Stomach smooth muscle (tissue), 2 donors: Measurements from ENCODE around the gene TMEM212.
"Not testable (repeated sequence)": the region's sequence is repeated elsewhere in the genome, so short reads cannot be mapped to it uniquely, and the experiment has no call there.

Experiments used
- H3K27ac ChIP-seq: one replicate; pipeline ENCODE4 v1.7.0; 2013; ENCODE audit warnings: mild to moderate bottlenecking, low read length, inconsistent platforms
- H3K27me3 ChIP-seq, 2 donors: one replicate each; pipeline ENCODE4 v1.7.0; 2013; ENCODE audit warnings: low read length in 2 of 2; ENCODE audit not compliant: insufficient read depth in 2 of 2, control insufficient read depth in 1 of 2
- H3K36me3 ChIP-seq, 2 donors: one replicate each; pipeline ENCODE4 v1.7.0; 2013; ENCODE audit warnings: low read length in 2 of 2; ENCODE audit not compliant: control insufficient read depth in 2 of 2, insufficient read depth in 2 of 2
- H3K4me1 ChIP-seq: one replicate; pipeline ENCODE4 v1.7.0; 2013; ENCODE audit warnings: low read length; ENCODE audit not compliant: control insufficient read depth, insufficient read depth
- H3K4me3 ChIP-seq, 2 donors: one replicate each; pipeline ENCODE4 v1.7.0; 2013; ENCODE audit warnings: low read length in 2 of 2
- H3K9ac ChIP-seq, 2 donors: one replicate each; pipeline ENCODE4 v1.7.0; 2013; ENCODE audit warnings: low read length in 2 of 2, mild to moderate bottlenecking in 1 of 2
- H3K9me3 ChIP-seq, 2 donors: one replicate each; pipeline ENCODE4 v1.7.0; 2013; ENCODE audit warnings: low read length in 2 of 2; ENCODE audit not compliant: control insufficient read depth in 2 of 2
- donor health status: healthy.
- donor health status: Pancreatic carcinoma.

The TMEM212 gene

GRCh38 chr3:171847133-171847532, 4.0 kb downstream of the TMEM212 start:
- no peak overlapping the region for H3K9ac ChIP-seq
- no peaks in the 10 kb centered on the region for H3K27me3 ChIP-seq
- H3K36me3 ChIP-seq: no peaks in the 10 kb centered on the region
- no peaks in the 10 kb centered on the region for H3K9me3 ChIP-seq
- H3K27ac ChIP-seq: no peak overlapping the region
- no peak overlapping the region for H3K4me3 ChIP-seq
- H3K4me1 ChIP-seq: no peaks in the 10 kb centered on the region

- H3K36me3 ChIP-seq: no peaks in the 10 kb centered on the region
Measured at GRCh38 chr3:171847595-171848259, 4.6 kb downstream of the TMEM212 start.

GRCh38 chr3:171849617-171850319, 6.6 kb downstream of the TMEM212 start:
- no peaks in the 10 kb centered on the region for H3K36me3 ChIP-seq
- peaks cover 0 to 3% of the 10 kb centered on the region in 2 donors for H3K9me3 ChIP-seq
- H3K27ac ChIP-seq: no peak overlapping the region
- H3K9ac ChIP-seq: no peak overlapping the region
- H3K27me3 ChIP-seq: no peaks in the 10 kb centered on the region
- no peaks in the 10 kb centered on the region for H3K4me1 ChIP-seq
- no peak overlapping the region for H3K4me3 ChIP-seq

More at GRCh38 chr3:171847595-171848259, 4.6 kb downstream of the TMEM212 start:
- Histone ChIP-seq H3K27me3 (no peaks in the 10 kb centered on the region), H3K9me3 (no peaks in the 10 kb centered on the region), H3K4me1 (no peaks in the 10 kb centered on the region), H3K27ac (no peak overlapping the region), H3K4me3 (no peak overlapping the region), H3K9ac (no peak overlapping the region)

- H3K9ac ChIP-seq: no peak overlapping the region
- H3K27ac ChIP-seq: no peak overlapping the region
- no peaks in the 10 kb centered on the region for H3K27me3 ChIP-seq
- no peaks in the 10 kb centered on the region for H3K36me3 ChIP-seq
- no peaks in the 10 kb centered on the region for H3K4me1 ChIP-seq
- no peak overlapping the region for H3K4me3 ChIP-seq
- H3K9me3 ChIP-seq: peaks cover 0 to 3% of the 10 kb centered on the region in 2 donors
Measured at GRCh38 chr3:171850320-171850959, 7.3 kb downstream of the TMEM212 start.

GRCh38 chr3:171850960-171851659, 8.0 kb downstream of the TMEM212 start:
- no peak overlapping the region for H3K27ac ChIP-seq
- no peak overlapping the region for H3K4me3 ChIP-seq
- H3K9ac ChIP-seq: no peak overlapping the region
- H3K4me1 ChIP-seq: no peaks in the 10 kb centered on the region
- H3K36me3 ChIP-seq: no peaks in the 10 kb centered on the region
- no peaks in the 10 kb centered on the region for H3K27me3 ChIP-seq
- peaks cover 0 to 3% of the 10 kb centered on the region in 2 donors for H3K9me3 ChIP-seq

GRCh38 chr3:171851660-171852058, 8.5 kb downstream of the TMEM212 start:
- Histone ChIP-seq H3K4me1 (no peaks in the 10 kb centered on the region), H3K27me3 (no peaks in the 10 kb centered on the region), H3K36me3 (no peaks in the 10 kb centered on the region), H3K27ac (no peak overlapping the region), H3K9me3 (peaks cover 0 to 3% of the 10 kb centered on the region in 2 donors), H3K4me3 (no peak overlapping the region), H3K9ac (no peak overlapping the region)

- no peaks in the 10 kb centered on the region for H3K36me3 ChIP-seq
- no peaks in the 10 kb centered on the region for H3K4me1 ChIP-seq
- no peak overlapping the region for H3K9ac ChIP-seq
- H3K27ac ChIP-seq: no peak overlapping the region
- H3K27me3 ChIP-seq: no peaks in the 10 kb centered on the region
- H3K9me3 ChIP-seq: peaks cover 0 to 3% of the 10 kb centered on the region in 2 donors
- H3K4me3 ChIP-seq: no peak overlapping the region
Measured at GRCh38 chr3:171854649-171855305, 11.6 kb downstream of the TMEM212 start.

GRCh38 chr3:171858770-171859169, 15.6 kb downstream of the TMEM212 start:
- H3K27me3 ChIP-seq, H3K27ac ChIP-seq, H3K9me3 ChIP-seq, H3K4me1 ChIP-seq, H3K36me3 ChIP-seq, H3K9ac ChIP-seq, H3K4me3 ChIP-seq: not testable (repeated sequence)

- Histone ChIP-seq H3K36me3 (no peaks in the 10 kb centered on the region), H3K27me3 (no peaks in the 10 kb centered on the region), H3K4me1 (peaks cover 2% of the 10 kb centered on the region), H3K27ac (no peak overlapping the region), H3K9ac (no peak overlapping the region), H3K9me3 (no peaks in the 10 kb centered on the region), H3K4me3 (peak overlapping the region in 1 of 2 donors; percentile 8)
Measured at GRCh38 chr3:171860830-171861535, 17.8 kb downstream of the TMEM212 start.

- H3K9me3 ChIP-seq: no peaks in the 10 kb centered on the region
- H3K4me1 ChIP-seq: peaks cover 2% of the 10 kb centered on the region
- H3K9ac ChIP-seq: no peak overlapping the region
- H3K4me3 ChIP-seq: no peak overlapping the region
- H3K27me3 ChIP-seq: no peaks in the 10 kb centered on the region
- H3K36me3 ChIP-seq: no peaks in the 10 kb centered on the region
- H3K27ac ChIP-seq: no peak overlapping the region
Measured at GRCh38 chr3:171862392-171862791, 19.2 kb downstream of the TMEM212 start.
